SK-N-SH (cell line): ENCODE results near the gene DOCK3. TPM values are rescaled to one million over a fixed set of nuclear protein-coding genes. Genes with fewer than 3 reads are reported as not detected.

Experiments used
- CTCF ChIA-PET: fragments of 300-600, 350-600 bp; formaldehyde crosslinking; extraction: SDS; loops from one replicate; lab custom pipeline; 2021; lab: Yijun Ruan, JAX
- POLR2A ChIA-PET: fragments of 350-600 bp; sonication (Branson Sonifier 250); formaldehyde crosslinking; extraction: SDS; loops from one replicate; lab custom pipeline; 2020; ENCODE audit warnings: antibody characterized with exemption, inconsistent platforms; lab: Yijun Ruan, JAX
- DNase-seq: peaks from one replicate; pipeline ENCODE4 v3.0.0; 2012
- H2AFZ ChIP-seq: fragments of 200-600 bp; sonication (generic); 2 replicates; pipeline ENCODE4 v1.8.1; 2016; ENCODE audit warnings: antibody characterized with exemption, mild to moderate bottlenecking, low read depth
- H3F3A ChIP-seq: fragments of 200-600 bp; sonication (generic); replicated peaks from 2 replicates; pipeline ENCODE3; 2016; ENCODE audit warnings: antibody characterized with exemption, mild to moderate bottlenecking; ENCODE audit not compliant: insufficient read depth
- H3K27ac ChIP-seq, 2 experiments: fragments of 200-500 bp in 1 of 2; fragments of 200-600 bp in 1 of 2; sonication (Bioruptor generic) in 1 of 2; sonication (generic), shearing (Covaris generic) in 1 of 2; 2 replicates each; pipeline versions ENCODE4 v1.5.1 to v1.6.1; 2014 to 2016; ENCODE audit warnings: low read depth in 2 of 2, inconsistent platforms in 1 of 2, low read length in 1 of 2, mild to moderate bottlenecking in 1 of 2, mixed read lengths in 1 of 2
- H3K27me3 ChIP-seq: fragments of 200-600 bp; sonication (generic), shearing (Covaris generic); 2 replicates; pipeline ENCODE4 v1.6.1; 2016; ENCODE audit warnings: mixed run types; ENCODE audit not compliant: insufficient read depth
- H3K36me3 ChIP-seq, 2 experiments: fragments of 200-500 bp in 1 of 2; fragments of 200-600 bp in 1 of 2; sonication (Bioruptor generic) in 1 of 2; sonication (generic) in 1 of 2; replicated peaks in 1 of 2; 2 replicates each; pipeline versions ENCODE3 to v1.5.1; 2014 to 2016; ENCODE audit warnings: low read length in 1 of 2, mild to moderate bottlenecking in 1 of 2; ENCODE audit not compliant: insufficient read depth in 2 of 2, control insufficient read depth in 1 of 2
- H3K4me1 ChIP-seq, 2 experiments: fragments of 200-500 bp in 1 of 2; fragments of 200-600 bp in 1 of 2; sonication (Bioruptor generic) in 1 of 2; sonication (generic), shearing (Covaris generic) in 1 of 2; 2 replicates each; pipeline versions ENCODE4 v1.5.1 to v1.6.1; 2014 to 2016; ENCODE audit warnings: low read depth in 1 of 2, low read length in 1 of 2, mixed run types in 1 of 2; ENCODE audit not compliant: insufficient read depth in 2 of 2, control insufficient read depth in 1 of 2
- H3K4me2 ChIP-seq: fragments of 200-600 bp; sonication (generic), shearing (Covaris generic); 2 replicates; pipeline ENCODE4 v1.6.1; 2017; ENCODE audit warnings: mixed run types
- H3K4me3 ChIP-seq, 2 experiments: fragments of 200-500 bp in 1 of 2; fragments of 200-600 bp in 1 of 2; sonication (Bioruptor generic) in 1 of 2; sonication (generic), shearing (Covaris generic) in 1 of 2; 2 replicates each; pipeline versions ENCODE4 v1.5.1 to v1.8.1; 2014 to 2016; ENCODE audit warnings: low read depth in 2 of 2, inconsistent platforms in 1 of 2, low read length in 1 of 2, mild to moderate bottlenecking in 1 of 2, mixed read lengths in 1 of 2, moderate library complexity in 1 of 2
- H3K79me2 ChIP-seq: fragments of 200-600 bp; sonication (generic); 2 replicates; pipeline ENCODE4 v1.8.1; 2017; ENCODE audit warnings: mild to moderate bottlenecking; ENCODE audit not compliant: insufficient read depth
- H3K9ac ChIP-seq: fragments of 200-600 bp; sonication (generic); 2 replicates; pipeline ENCODE4 v1.6.1; 2017; ENCODE audit warnings: mixed run types
- H3K9me2 ChIP-seq: fragments of 200-600 bp; sonication (generic); 2 replicates; pipeline ENCODE4 v1.6.1; 2017; ENCODE audit warnings: mixed run types
- H3K9me3 ChIP-seq: fragments of 200-600 bp; sonication (generic); 2 replicates; pipeline ENCODE4 v1.6.1; 2017; ENCODE audit warnings: mixed run types, mild to moderate bottlenecking, moderate library complexity
- H4K20me1 ChIP-seq: fragments of 200-600 bp; sonication (generic); 2 replicates; pipeline ENCODE4 v1.6.1; 2017; ENCODE audit warnings: mild to moderate bottlenecking, mixed run types; ENCODE audit not compliant: insufficient read depth
- CHD2 ChIP-seq: fragments of 150-350 bp; IDR thresholded peaks from 2 replicates; pipeline ENCODE4 v1.6.1; 2018; ENCODE audit warnings: low read length; ENCODE audit not compliant: partially characterized antibody
- ELF1 ChIP-seq: IDR thresholded peaks from 2 replicates; pipeline ENCODE4 v1.4.0; 2012
- EP300 ChIP-seq, 2 experiments: IDR thresholded peaks; 2 replicates each; pipeline versions ENCODE4 v1.4.0 to v1.6.1; 2012; ENCODE audit warnings: borderline replicate concordance in 1 of 2, low read depth in 1 of 2, low read length in 1 of 2
- FOSL2 ChIP-seq: IDR thresholded peaks from 2 replicates; pipeline ENCODE4 v1.4.0; 2012; ENCODE audit warnings: low read depth, mild to moderate bottlenecking, moderate library complexity, borderline replicate concordance
- FOXJ3 ChIP-seq: sonication (generic); formaldehyde crosslinking; IDR thresholded peaks from 2 replicates; pipeline ENCODE4 v1.5.1; 2020; ENCODE audit warnings: mild to moderate bottlenecking, missing genetic modification reagents
- FOXM1 ChIP-seq: IDR thresholded peaks from 2 replicates; pipeline ENCODE4 v1.4.0; 2012; ENCODE audit warnings: low read depth, mild to moderate bottlenecking
- IRF3 ChIP-seq: fragments of 150-350 bp; IDR thresholded peaks from 2 replicates; pipeline ENCODE4 v1.6.1; 2016; ENCODE audit warnings: mild to moderate bottlenecking, low read depth, low read length
- JUND ChIP-seq: IDR thresholded peaks from 2 replicates; pipeline ENCODE4 v1.4.0; 2012
- MAX ChIP-seq: IDR thresholded peaks from 2 replicates; pipeline ENCODE4 v1.4.0; 2012; ENCODE audit warnings: low read depth
- POLR2AphosphoS5 ChIP-seq: IDR thresholded peaks from 2 replicates; pipeline ENCODE4 v1.6.1; 2012; ENCODE audit warnings: low read depth, low read length
- RAD21 ChIP-seq: IDR thresholded peaks from 2 replicates; pipeline ENCODE4 v1.6.1; 2012; ENCODE audit warnings: mild to moderate bottlenecking, low read length
- RCOR1 ChIP-seq: fragments of 150-350 bp; IDR thresholded peaks from 2 replicates; pipeline ENCODE4 v1.6.1; 2017; ENCODE audit warnings: antibody characterized with exemption, low read length
- RXRA ChIP-seq: IDR thresholded peaks from 2 replicates; pipeline ENCODE4 v1.4.0; 2012; ENCODE audit warnings: low read depth, mild to moderate bottlenecking, borderline replicate concordance
- SMC3 ChIP-seq: IDR thresholded peaks from 2 replicates; pipeline ENCODE4 v1.6.1; 2012; ENCODE audit warnings: low read depth, low read length, improper control_type of control experiment
- TCF12 ChIP-seq: IDR thresholded peaks from 2 replicates; pipeline ENCODE4 v1.4.0; 2012
- TEAD4 ChIP-seq: IDR thresholded peaks from 2 replicates; pipeline ENCODE4 v1.4.0; 2012; ENCODE audit warnings: mild to moderate bottlenecking, borderline replicate concordance; ENCODE audit not compliant: insufficient read depth
- USF1 ChIP-seq: IDR thresholded peaks from 2 replicates; pipeline ENCODE4 v1.4.0; 2012; ENCODE audit warnings: low read depth, borderline replicate concordance
- YY1 ChIP-seq: IDR thresholded peaks from 2 replicates; pipeline ENCODE4 v1.4.0; 2012; ENCODE audit warnings: low read depth, mild to moderate bottlenecking
- WGBS: methylation state at CpG from one replicate; pipeline ENCODE4 v1.1.6; 2017; ENCODE audit warnings: low lambda C conversion rate; 5-methylcytosine and 5-hydroxymethylcytosine counted together
- polyA plus RNA-seq, 3 experiments: library from polyadenylated mRNA; depleted of rRNA; stranded (reverse); fragments of >200 nt; gene quantifications; 2 replicates each; pipeline ENCODE4 v1.2.3, GENCODE V29; 2012
- TF ChIP-seq, protein P1 (sequence below): IDR thresholded peaks from 2 replicates; pipeline ENCODE4; 2012
- TF ChIP-seq, protein P2 (sequence below): IDR thresholded peaks from 2 replicates; pipeline ENCODE4 v1.6.1; 2012; ENCODE audit warnings: mild to moderate bottlenecking, low read depth, low read length, moderate library complexity

Gene DOCK3
- polyA plus RNA-seq, 1 of the 3 experiments (the other 2 are of a cell fraction) = 0.05 TPM

- CTCF ChIA-PET = interaction anchor here (1.2 kb wide), 1 partner anchor 25 kb away, joined by 3 read pairs; no protein-coding TSS in a partner anchor
- H3K4me2 ChIP-seq = no peak overlapping the region
- TF ChIP-seq RXRA (no peak), FOSL2 (no peak), USF1 (no peak), FOXM1 (no peak)
- TF ChIP-seq, all 33 proteins: peak for 0
- WGBS = 73% methylated on average over 3 of the region's 3 CpGs
- no peaks in the 10 kb centered on the region for H3K79me2 ChIP-seq
- DNase-seq = no peak
- peaks cover 9% of the 10 kb centered on the region for H3F3A ChIP-seq
- POLR2A ChIA-PET = no interaction called here
- no peaks in the 10 kb centered on the region for H3K36me3 ChIP-seq
- H3K9me3 ChIP-seq = no peaks in the 10 kb centered on the region
- H3K4me1 ChIP-seq = peaks cover 0 to 15% of the 10 kb centered on the region in 2 experiments; a peak in 2 of 4 replicates
- no peaks in the 10 kb centered on the region for H3K9me2 ChIP-seq
- H3K4me3 ChIP-seq = no peak overlapping the region
- no peak overlapping the region for H2AFZ ChIP-seq
- H3K27me3 ChIP-seq = no peaks in the 10 kb centered on the region; the same call in 1 of the 2 replicates
- no peaks in the 10 kb centered on the region for H4K20me1 ChIP-seq
- no peak overlapping the region for H3K9ac ChIP-seq
- H3K27ac ChIP-seq = no peak overlapping the region
Measured at GRCh38 chr3:51338632-51339031, 663.9 kb downstream of the DOCK3 start.

DNA sequence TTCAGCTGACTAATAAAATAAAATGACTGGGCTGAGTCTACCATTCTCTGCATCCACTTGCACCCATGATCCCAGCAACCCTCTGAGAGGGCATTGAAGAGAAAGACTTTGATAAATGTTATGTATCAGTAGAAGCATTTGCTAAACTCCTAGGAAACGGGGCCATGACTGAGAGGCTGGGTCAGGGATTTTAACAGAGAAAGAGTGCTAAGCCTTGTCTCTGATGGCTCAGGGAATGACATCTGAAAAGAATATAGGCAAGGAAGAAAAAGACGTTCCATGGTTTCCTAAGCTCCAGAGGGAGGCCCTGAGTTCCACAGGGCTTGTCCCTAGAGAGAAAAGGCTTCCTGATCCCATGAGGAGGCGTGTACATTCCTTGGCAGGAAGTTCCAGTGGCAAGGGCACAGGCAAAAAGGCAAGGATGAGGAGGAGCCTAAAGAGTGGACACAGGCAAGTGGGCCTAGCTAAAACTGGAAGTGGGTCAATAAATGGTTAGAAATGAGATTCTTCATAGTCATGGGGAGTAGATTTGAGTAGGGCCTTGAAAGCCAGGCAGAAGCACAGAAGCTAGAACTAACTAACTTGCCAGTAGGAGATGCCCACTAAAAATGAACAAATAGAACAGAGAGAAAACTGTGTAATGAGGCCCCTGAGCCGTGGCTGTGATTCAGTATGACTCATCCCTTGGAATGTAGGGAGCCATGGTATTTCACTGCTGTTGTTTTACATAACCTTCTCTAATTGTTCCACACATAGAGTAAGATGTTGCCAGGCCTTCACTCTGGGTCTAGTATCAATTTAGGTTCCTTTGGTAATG, 665.5 kb downstream of the DOCK3 start:
- Histone ChIP-seq H3K4me2 (peak overlapping the region; percentile 45), H2AFZ (peak overlapping the region; percentile 76), H3F3A (peaks cover 9% of the 10 kb centered on the region), H3K9ac (peak overlapping the region; percentile 29; the same call in 1 of the 2 replicates), H3K27me3 (no peaks in the 10 kb centered on the region; the same call in 1 of the 2 replicates), H4K20me1 (no peaks in the 10 kb centered on the region), H3K4me3 (no peak overlapping the region), H3K79me2 (no peaks in the 10 kb centered on the region), H3K36me3 (no peaks in the 10 kb centered on the region), H3K27ac (peak overlapping the region; percentile 72 to 89; a peak in 3 of 4 replicates), H3K4me1 (peaks cover 0 to 15% of the 10 kb centered on the region in 2 experiments; a peak in 2 of 4 replicates), H3K9me2 (no peaks in the 10 kb centered on the region), H3K9me3 (no peaks in the 10 kb centered on the region)
- DNase-seq = no peak
- ChIA-PET CTCF (interaction anchor here (0.7 to 1.2 kb wide), 3 partner anchors 49 to 721 kb away, joined by 3 to 4 read pairs (median 3); no protein-coding TSS in a partner anchor), POLR2A (no interaction called here)
- WGBS = 48% methylated on average over 4 of the region's 4 CpGs
- TF ChIP-seq ELF1 (0 out of 2 replicates have a peak, but pooled peaks have one; percentile 20), MAX (0 out of 2 replicates have a peak, but pooled peaks have one; percentile 12), EP300 (IDR thresholded peaks at IDR 0.05; ENCODE audit: borderline replicate concordance in 1 of 2, low read depth in 1 of 2, low read length in 1 of 2) (no peak), CHD2 (no peak), FOXJ3 (CRISPR knock-in tag) (no peak), FOSL2 (peak; percentile 98), TCF12 (peak; percentile 45; the same call in 1 of the 2 replicates), POLR2AphosphoS5 (peak; percentile 64), RCOR1 (no peak), YY1 (peak; percentile 70; the same call in 1 of the 2 replicates), JUND (peak; percentile 95), SMC3 (no peak), IRF3 (no peak), TEAD4 (peak; percentile 81), FOXM1 (no peak), RAD21 (no peak)
- TF ChIP-seq, protein P1, sequence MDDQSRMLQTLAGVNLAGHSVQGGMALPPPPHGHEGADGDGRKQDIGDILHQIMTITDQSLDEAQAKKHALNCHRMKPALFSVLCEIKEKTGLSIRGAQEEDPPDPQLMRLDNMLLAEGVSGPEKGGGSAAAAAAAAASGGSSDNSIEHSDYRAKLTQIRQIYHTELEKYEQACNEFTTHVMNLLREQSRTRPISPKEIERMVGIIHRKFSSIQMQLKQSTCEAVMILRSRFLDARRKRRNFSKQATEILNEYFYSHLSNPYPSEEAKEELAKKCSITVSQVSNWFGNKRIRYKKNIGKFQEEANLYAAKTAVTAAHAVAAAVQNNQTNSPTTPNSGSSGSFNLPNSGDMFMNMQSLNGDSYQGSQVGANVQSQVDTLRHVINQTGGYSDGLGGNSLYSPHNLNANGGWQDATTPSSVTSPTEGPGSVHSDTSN = no peak
- TF ChIP-seq, protein P2, sequence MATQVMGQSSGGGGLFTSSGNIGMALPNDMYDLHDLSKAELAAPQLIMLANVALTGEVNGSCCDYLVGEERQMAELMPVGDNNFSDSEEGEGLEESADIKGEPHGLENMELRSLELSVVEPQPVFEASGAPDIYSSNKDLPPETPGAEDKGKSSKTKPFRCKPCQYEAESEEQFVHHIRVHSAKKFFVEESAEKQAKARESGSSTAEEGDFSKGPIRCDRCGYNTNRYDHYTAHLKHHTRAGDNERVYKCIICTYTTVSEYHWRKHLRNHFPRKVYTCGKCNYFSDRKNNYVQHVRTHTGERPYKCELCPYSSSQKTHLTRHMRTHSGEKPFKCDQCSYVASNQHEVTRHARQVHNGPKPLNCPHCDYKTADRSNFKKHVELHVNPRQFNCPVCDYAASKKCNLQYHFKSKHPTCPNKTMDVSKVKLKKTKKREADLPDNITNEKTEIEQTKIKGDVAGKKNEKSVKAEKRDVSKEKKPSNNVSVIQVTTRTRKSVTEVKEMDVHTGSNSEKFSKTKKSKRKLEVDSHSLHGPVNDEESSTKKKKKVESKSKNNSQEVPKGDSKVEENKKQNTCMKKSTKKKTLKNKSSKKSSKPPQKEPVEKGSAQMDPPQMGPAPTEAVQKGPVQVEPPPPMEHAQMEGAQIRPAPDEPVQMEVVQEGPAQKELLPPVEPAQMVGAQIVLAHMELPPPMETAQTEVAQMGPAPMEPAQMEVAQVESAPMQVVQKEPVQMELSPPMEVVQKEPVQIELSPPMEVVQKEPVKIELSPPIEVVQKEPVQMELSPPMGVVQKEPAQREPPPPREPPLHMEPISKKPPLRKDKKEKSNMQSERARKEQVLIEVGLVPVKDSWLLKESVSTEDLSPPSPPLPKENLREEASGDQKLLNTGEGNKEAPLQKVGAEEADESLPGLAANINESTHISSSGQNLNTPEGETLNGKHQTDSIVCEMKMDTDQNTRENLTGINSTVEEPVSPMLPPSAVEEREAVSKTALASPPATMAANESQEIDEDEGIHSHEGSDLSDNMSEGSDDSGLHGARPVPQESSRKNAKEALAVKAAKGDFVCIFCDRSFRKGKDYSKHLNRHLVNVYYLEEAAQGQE = no peak
